Gastrocnemius medialis (tissue), 4 donors: ENCODE results near the gene ACE2.

Source experiments
- POLR2A ChIP-seq, 2 donors: fragments of 450-650 bp; IDR thresholded peaks; one replicate each; pipeline ENCODE4 v1.6.1; 2017; ENCODE audit warnings: antibody characterized with exemption in 2 of 2, mild to moderate bottlenecking in 2 of 2, moderate library complexity in 2 of 2
- TF ChIP-seq, protein P1 (sequence below), 5 experiments: fragments of 450-650 bp in 3 of 5; fragments of 200-600 bp in 2 of 5; sonication (generic) in 2 of 5; IDR thresholded peaks in 4 of 5; conservative IDR thresholded peaks in 1 of 5; 1 replicate in 4 of 5; 2 replicates in 1 of 5; pipeline ENCODE4 v1.5.1; 2016 to 2019; ENCODE audit warnings: antibody characterized with exemption in 5 of 5, mild to moderate bottlenecking in 3 of 5, moderate library complexity in 3 of 5

DNA sequence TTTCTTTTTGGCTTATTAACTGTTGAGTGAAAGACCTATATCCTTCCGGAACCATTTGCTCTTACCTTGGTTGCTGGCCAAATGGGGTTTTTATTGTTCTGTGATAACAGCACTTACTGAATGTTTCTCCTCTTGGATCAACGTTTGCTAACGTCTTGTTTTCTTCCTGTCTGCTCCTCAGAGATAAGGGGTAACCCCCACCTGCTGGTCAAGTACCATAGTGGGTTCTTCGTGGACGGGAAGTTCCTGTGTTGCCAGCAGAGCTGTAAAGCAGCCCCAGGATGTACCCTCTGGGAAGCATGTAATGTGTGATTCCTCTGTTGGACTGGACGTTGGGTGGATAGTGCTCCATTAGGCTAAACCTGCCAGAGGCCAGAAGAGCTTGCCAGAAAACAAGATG is 84.8 kb downstream of the ACE2 start:
- no peak for TF ChIP-seq POLR2A (IDR thresholded peaks at IDR 0.05)
- TF ChIP-seq, protein P1, sequence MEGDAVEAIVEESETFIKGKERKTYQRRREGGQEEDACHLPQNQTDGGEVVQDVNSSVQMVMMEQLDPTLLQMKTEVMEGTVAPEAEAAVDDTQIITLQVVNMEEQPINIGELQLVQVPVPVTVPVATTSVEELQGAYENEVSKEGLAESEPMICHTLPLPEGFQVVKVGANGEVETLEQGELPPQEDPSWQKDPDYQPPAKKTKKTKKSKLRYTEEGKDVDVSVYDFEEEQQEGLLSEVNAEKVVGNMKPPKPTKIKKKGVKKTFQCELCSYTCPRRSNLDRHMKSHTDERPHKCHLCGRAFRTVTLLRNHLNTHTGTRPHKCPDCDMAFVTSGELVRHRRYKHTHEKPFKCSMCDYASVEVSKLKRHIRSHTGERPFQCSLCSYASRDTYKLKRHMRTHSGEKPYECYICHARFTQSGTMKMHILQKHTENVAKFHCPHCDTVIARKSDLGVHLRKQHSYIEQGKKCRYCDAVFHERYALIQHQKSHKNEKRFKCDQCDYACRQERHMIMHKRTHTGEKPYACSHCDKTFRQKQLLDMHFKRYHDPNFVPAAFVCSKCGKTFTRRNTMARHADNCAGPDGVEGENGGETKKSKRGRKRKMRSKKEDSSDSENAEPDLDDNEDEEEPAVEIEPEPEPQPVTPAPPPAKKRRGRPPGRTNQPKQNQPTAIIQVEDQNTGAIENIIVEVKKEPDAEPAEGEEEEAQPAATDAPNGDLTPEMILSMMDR (IDR thresholded peaks at IDR 0.05 in 4 of 5, conservative IDR thresholded peaks at IDR 0.05 in 1 of 5), result no peak
